GM08714 (cell line): ENCODE results near the gene CRTC1.

Source experiments
- H3K4me3 ChIP-seq: fragments of 200-500 bp; sonication (Bioruptor generic); 2 replicates; pipeline ENCODE4 v1.5.1; 2014; ENCODE audit warnings: mild to moderate bottlenecking, low read length, inconsistent platforms
- ZNF274 ChIP-seq: IDR thresholded peaks from 2 replicates; pipeline ENCODE4 v1.6.1; 2012; ENCODE audit warnings: mild to moderate bottlenecking, low read depth, low read length

CRTC1 gene

GRCh38 chr19:18648973-18649315, 34.5 kb upstream of the CRTC1 start:
- TF ChIP-seq ZNF274: no peak
- no peak overlapping the region for H3K4me3 ChIP-seq

DNA sequence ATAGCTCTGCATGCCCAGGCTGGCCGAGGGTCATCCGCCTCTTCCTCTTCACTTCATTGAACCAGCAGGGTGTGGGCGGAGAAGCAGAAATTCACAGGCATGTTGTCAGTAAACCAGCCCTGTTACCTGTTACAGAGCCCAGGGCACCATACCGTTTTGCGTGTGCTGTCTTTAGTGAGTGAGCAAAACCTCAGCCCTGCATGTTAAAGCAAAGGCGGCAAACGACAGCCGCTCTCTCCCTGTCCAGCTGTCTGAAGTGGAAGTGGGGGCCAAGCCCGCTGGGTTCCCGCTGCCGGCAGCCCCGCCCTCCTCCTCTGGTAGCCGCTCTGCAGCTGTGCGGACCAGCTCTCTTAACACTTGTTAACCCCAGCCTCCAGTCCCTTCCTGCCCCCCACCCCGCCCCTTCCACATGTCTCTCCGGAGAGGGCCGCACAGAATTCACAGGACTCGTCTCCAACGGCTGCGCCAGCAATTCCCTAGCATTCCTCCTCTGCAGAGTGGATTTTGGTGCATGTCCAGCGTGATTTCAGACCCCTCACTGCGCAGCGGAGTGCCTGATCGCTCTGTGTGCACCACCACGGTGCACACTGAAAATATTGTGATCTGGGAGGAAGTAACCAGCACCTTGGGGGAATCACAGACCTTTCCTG, 34.0 kb upstream of the CRTC1 start:
- no peak overlapping the region; the same call in 1 of the 2 replicates for H3K4me3 ChIP-seq
- TF ChIP-seq ZNF274: no peak

DNA sequence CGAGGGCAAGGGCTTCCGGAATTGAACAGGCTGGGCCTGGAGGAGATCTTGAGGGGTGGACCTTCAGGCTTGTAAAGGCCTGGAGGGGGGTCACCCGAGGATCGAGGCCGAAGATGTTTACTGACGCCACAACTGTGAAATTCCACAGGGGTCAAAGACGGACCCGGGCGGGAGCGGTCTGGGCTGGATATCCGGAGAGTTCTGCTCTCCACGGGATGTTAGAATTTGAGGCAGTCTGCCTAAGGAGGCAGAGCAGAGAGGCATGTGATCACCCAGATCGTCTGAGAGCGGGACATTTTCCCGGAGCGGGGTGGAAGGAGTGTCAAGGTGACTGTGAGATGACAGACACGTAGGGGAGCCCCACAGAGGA, 33.5 kb upstream of the CRTC1 start:
- no peak for TF ChIP-seq ZNF274
- H3K4me3 ChIP-seq: no peak overlapping the region; the same call in 1 of the 2 replicates

- H3K4me3 ChIP-seq: no peak overlapping the region
- no peak for TF ChIP-seq ZNF274
These were observed 32.9 kb upstream of the CRTC1 start for GRCh38 chr19:18650468-18651041.

DNA sequence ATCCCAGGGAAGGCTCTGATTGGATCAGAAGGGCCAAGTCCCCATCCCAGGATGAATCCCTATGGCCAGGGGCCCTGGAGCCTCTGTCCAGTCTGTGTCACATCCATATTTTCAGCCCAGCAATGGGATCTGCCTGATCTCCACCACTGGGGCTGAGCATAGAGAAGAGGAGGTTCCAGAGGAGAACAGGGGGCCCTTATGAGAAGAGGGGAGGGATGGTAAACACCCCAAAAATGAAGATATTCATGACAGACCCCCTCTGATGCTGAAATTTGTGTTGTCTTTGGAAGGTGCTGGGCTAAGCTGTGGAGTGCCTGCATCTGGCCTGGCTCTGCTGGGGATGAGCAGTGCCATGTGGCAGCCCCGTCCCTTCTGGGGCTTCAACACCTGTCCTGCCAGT, 32.2 kb upstream of the CRTC1 start:
- H3K4me3 ChIP-seq: no peak overlapping the region
- TF ChIP-seq ZNF274: no peak

DNA sequence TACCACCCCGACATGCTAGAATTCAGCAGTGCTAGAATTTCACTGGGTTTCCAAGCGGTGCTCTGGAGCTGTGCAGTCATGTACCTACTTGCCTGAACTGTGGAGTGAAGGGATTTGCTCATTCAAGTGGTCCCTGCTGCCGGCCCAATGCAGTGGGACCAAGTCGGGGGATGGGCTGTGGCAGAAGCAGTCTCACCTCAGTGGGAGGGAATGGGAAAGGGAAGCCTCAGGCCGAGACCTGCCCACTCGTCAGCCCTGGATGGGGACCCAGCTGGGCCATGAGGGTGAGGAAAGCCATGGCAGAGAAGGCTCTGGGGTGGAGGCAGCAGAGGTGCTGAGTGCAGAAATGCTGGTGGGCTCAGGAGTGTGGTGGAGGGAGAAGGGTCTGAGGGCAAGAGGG, 31.7 kb upstream of the CRTC1 start:
- TF ChIP-seq ZNF274: no peak
- no peak overlapping the region for H3K4me3 ChIP-seq

DNA sequence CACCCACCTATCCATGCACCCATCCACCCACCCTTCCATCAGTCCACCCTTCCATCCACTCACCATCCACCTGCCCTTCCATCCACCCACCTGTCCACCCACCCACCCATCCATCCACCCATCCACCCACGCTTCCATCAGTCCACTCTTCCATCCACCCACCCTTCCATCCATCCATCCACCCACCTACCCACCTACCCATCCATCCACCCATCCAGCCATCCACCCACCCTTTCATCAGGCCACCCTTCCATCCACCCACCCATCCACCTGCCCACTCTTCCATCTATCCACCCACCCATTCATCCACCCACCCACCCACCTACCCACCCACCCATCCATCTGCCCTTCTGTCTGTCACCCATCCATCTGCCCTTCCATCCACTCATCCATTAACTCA, 29.6 kb upstream of the CRTC1 start:
- no peak for TF ChIP-seq ZNF274
- no peak overlapping the region for H3K4me3 ChIP-seq

- no peak for TF ChIP-seq ZNF274
- no peak overlapping the region for H3K4me3 ChIP-seq
These were observed 29.0 kb upstream of the CRTC1 start for GRCh38 chr19:18654469-18654868.

- no peak overlapping the region for H3K4me3 ChIP-seq
- no peak for TF ChIP-seq ZNF274
These were observed 28.2 kb upstream of the CRTC1 start for GRCh38 chr19:18655173-18655844.

GRCh38 chr19:18656337-18657086, 27.0 kb upstream of the CRTC1 start:
- no peak for TF ChIP-seq ZNF274
- H3K4me3 ChIP-seq: no peak overlapping the region

DNA sequence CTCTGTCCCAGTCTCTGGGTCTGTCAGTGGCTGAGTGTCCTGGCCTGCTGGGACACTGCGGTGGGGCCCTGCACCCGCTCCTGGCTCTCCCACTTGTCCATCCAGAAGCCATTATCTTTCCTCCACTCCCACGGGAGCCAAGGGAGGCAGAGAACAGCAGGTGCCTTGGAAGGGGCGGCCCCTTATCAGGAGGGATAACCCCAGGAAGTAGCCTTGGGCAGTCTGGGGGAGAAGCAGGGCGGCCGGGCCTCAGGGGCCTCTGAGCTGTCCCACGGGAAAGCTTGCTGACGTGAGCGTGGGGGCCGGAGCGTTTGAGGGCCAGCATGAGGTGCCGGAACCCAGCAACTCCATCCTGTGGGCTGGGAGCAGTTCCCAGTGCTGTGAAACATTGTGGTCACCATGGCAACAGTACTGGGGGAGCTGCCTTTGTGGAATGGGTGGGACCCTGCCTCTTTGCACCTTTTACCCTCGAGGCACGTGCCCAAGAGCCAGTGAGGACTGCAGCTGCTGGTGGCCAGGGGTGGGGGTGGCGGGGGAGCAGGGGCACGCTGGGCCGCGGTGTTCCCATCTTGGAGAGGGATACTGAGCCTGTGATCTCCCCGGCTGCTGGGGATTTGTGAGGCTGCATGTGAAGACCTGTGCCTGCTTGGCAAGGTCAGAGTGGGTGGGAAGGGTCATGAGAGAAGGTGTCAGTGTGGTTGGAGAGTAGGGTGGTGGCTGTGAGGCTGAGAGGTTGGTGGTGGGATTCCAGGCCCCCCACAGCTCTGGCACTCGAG, 25.7 kb upstream of the CRTC1 start:
- no peak overlapping the region for H3K4me3 ChIP-seq
- TF ChIP-seq ZNF274: no peak

- TF ChIP-seq ZNF274: no peak
- H3K4me3 ChIP-seq: no peak overlapping the region
These were observed 25.1 kb upstream of the CRTC1 start for GRCh38 chr19:18658366-18658855.

DNA sequence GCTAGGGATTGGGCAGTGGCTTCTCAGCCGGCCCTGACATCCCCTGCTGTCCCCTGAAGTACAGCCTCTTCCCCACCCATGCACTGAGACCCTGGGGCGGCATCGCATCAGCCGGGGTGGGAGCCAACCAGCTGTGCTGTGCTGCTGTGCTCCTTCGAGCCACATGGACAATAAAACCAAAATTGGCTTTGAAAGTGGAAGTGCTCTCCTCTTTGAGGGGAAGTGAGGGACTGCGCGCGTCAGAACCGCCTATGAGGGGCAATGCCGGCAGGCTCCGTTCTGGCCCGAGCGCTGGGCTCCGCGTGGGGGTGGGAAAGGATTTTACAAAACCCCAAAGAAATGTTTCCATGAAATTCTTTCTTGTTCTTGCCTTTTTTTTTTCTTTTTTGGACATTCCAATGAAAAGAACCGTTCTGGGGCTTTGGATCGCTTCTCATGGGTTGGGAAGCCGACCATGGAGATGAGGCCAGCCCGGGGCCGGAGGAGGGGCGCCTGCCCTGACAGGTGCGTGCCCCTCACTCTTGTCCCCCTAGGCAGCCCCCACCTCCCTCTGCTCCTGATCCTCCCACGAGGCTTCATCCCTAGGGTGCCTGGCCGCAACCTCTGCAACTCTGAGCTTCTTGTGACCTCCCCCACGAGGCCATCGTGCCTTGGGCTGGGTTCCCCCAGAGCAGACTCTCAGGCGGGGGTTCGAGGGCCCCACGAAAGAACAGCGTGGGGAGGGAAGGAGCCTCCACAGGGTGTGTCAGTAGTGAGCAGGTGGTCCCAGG, 24.0 kb upstream of the CRTC1 start:
- TF ChIP-seq ZNF274: no peak
- H3K4me3 ChIP-seq: no peak overlapping the region
